HEK293T (cell line): Measurements from ENCODE around the gene GYS1.

Experiments used
- CTCF ChIA-PET: fragments of 350-600 bp; formaldehyde crosslinking; extraction: SDS; loops from one replicate; lab custom pipeline; 2021; ENCODE audit warnings: antibody characterized with exemption, inconsistent platforms; lab: Yijun Ruan, JAX
- POLR2A ChIA-PET: fragments of 350-600 bp; formaldehyde crosslinking; extraction: SDS; loops from one replicate; lab custom pipeline; 2020; ENCODE audit warnings: antibody characterized with exemption, inconsistent platforms; lab: Yijun Ruan, JAX
- DNase-seq: peaks from one replicate; pipeline ENCODE4 v3.0.0; 2012; ENCODE audit warnings: mixed read lengths; ENCODE audit errors: extremely low spot score
- ARNT ChIP-seq: fragments of 450-650 bp; IDR thresholded peaks from 2 replicates; pipeline ENCODE4 v1.6.1; 2017; ENCODE audit warnings: mild to moderate bottlenecking
- BHLHE40 ChIP-seq: fragments of 450-650 bp; IDR thresholded peaks from 2 replicates; pipeline ENCODE4 v1.6.1; 2016; ENCODE audit warnings: mild to moderate bottlenecking, moderate library complexity, borderline replicate concordance
- CTBP1 ChIP-seq: fragments of 450-650 bp; IDR thresholded peaks from 2 replicates; pipeline ENCODE4 v1.6.1; 2016; ENCODE audit warnings: borderline replicate concordance
- ELF4 ChIP-seq: fragments of 450-650 bp; IDR thresholded peaks from 2 replicates; pipeline ENCODE4 v1.6.1; 2017; ENCODE audit warnings: antibody characterized with exemption
- FOXA1 ChIP-seq: fragments of 450-650 bp; IDR thresholded peaks from 2 replicates; pipeline ENCODE4 v1.6.1; 2016; ENCODE audit warnings: mild to moderate bottlenecking
- FOXK2 ChIP-seq: fragments of 450-650 bp; IDR thresholded peaks from 2 replicates; pipeline ENCODE4 v1.6.1; 2016; ENCODE audit warnings: mild to moderate bottlenecking
- FOXM1 ChIP-seq: fragments of 450-650 bp; IDR thresholded peaks from 2 replicates; pipeline ENCODE4 v1.6.1; 2017; ENCODE audit warnings: mild to moderate bottlenecking, borderline replicate concordance
- HDGF ChIP-seq: fragments of 450-650 bp; IDR thresholded peaks from 2 replicates; pipeline ENCODE4 v1.6.1; 2017; ENCODE audit warnings: antibody characterized with exemption, borderline replicate concordance
- L3MBTL2 ChIP-seq: fragments of 450-650 bp; conservative IDR thresholded peaks from 2 replicates; pipeline ENCODE4 v1.6.1; 2016; ENCODE audit warnings: mild to moderate bottlenecking
- LEF1 ChIP-seq: fragments of 450-650 bp; IDR thresholded peaks from 2 replicates; pipeline ENCODE4 v1.6.1; 2017; ENCODE audit warnings: mild to moderate bottlenecking, borderline replicate concordance
- NFRKB ChIP-seq: fragments of 450-650 bp; IDR thresholded peaks from 2 replicates; pipeline ENCODE4 v1.6.1; 2016; ENCODE audit warnings: mild to moderate bottlenecking, moderate library complexity
- PKNOX1 ChIP-seq: fragments of 450-650 bp; IDR thresholded peaks from 2 replicates; pipeline ENCODE4 v1.6.1; 2016
- SP1 ChIP-seq: fragments of 450-650 bp; IDR thresholded peaks from 2 replicates; pipeline ENCODE4 v1.6.1; 2017
- SUZ12 ChIP-seq: fragments of 450-650 bp; IDR thresholded peaks from 2 replicates; pipeline ENCODE4 v1.6.1; 2016; ENCODE audit warnings: mild to moderate bottlenecking
- TARDBP ChIP-seq: fragments of 450-650 bp; IDR thresholded peaks from 2 replicates; pipeline ENCODE4 v1.6.1; 2016
- ZNF384 ChIP-seq: fragments of 450-650 bp; IDR thresholded peaks from 2 replicates; pipeline ENCODE4 v1.6.1; 2016

Gene GYS1

GRCh38 chr19:48962029-48962848 lies 30.9 kb downstream of the GYS1 start:
- no peak for DNase-seq
- POLR2A ChIA-PET, result interaction anchor here (0.5 to 1.5 kb wide), 3 partner anchors 88 to 714 kb away, joined by 3 to 9 read pairs (median 6); partner anchors contain the start of gene PPP1R15A

GRCh38 chr19:48961673-48962028 lies 31.5 kb downstream of the GYS1 start:
- TF ChIP-seq L3MBTL2 (no peak), SUZ12 (no peak), TARDBP (no peak), LEF1 (no peak), FOXM1 (no peak), PKNOX1 (no peak), BHLHE40 (no peak), ELF4 (no peak), SP1 (no peak), ZNF384 (no peak), CTBP1 (no peak), NFRKB (no peak), ARNT (no peak), FOXK2 (no peak), HDGF (no peak), FOXA1 (no peak)
- DNase-seq, result no peak
- ChIA-PET POLR2A (interaction anchor here (0.5 to 1.5 kb wide), 3 partner anchors 88 to 714 kb away, joined by 3 to 9 read pairs (median 6); partner anchors contain the start of gene PPP1R15A), CTCF (interaction anchor here (1.1 to 1.6 kb wide), 2 partner anchors 9 to 166 kb away, joined by 3 to 7 read pairs; no protein-coding TSS in a partner anchor)

More at GRCh38 chr19:48962029-48962848, 30.9 kb downstream of the GYS1 start:
- CTCF ChIA-PET, result interaction anchor here (1.1 to 1.6 kb wide), 2 partner anchors 9 to 167 kb away, joined by 3 to 7 read pairs; no protein-coding TSS in a partner anchor
- TF ChIP-seq FOXM1, result no peak
- peak; percentile 23; the same call in 1 of the 2 replicates for TF ChIP-seq PKNOX1

GRCh38 chr19:48961051-48961649 lies 32.0 kb downstream of the GYS1 start:
- TF ChIP-seq L3MBTL2 (0 out of 2 replicates have a peak, but pooled peaks have one; percentile 15), HDGF (no peak)
- DNase-seq, result no peak
- POLR2A ChIA-PET, result interaction anchor here (1.3 to 1.5 kb wide), 2 partner anchors 87 to 89 kb away, joined by 6 to 9 read pairs; partner anchors contain the start of gene PPP1R15A
- CTCF ChIA-PET, result interaction anchor here (1.1 to 1.6 kb wide), 2 partner anchors 10 to 166 kb away, joined by 3 to 7 read pairs; no protein-coding TSS in a partner anchor

- no peak for DNase-seq
- POLR2A ChIA-PET, result no interaction called here
- CTCF ChIA-PET, result interaction anchor here (0.6 to 0.9 kb wide), 2 partner anchors 11 to 114 kb away, joined by 3 read pairs; no protein-coding TSS in a partner anchor
- TF ChIP-seq L3MBTL2, result no peak
- no peak for TF ChIP-seq SUZ12
- TF ChIP-seq TARDBP, result no peak
- TF ChIP-seq BHLHE40, result no peak
- TF ChIP-seq FOXM1, result no peak
- no peak for TF ChIP-seq FOXK2
Observed at GRCh38 chr19:48959341-48960239, 33.5 kb downstream of the GYS1 start.

- POLR2A ChIA-PET, result no interaction called here
- TF ChIP-seq ZNF384 (no peak), SP1 (no peak)
- CTCF ChIA-PET, result no interaction called here
- no peak for DNase-seq
Observed at GRCh38 chr19:48958006-48958405, 35.1 kb downstream of the GYS1 start.

GRCh38 chr19:48955308-48955958 lies 37.7 kb downstream of the GYS1 start:
- TF ChIP-seq L3MBTL2 (no peak), SP1 (no peak), PKNOX1 (no peak), BHLHE40 (no peak), ZNF384 (no peak), LEF1 (no peak), FOXA1 (no peak), CTBP1 (no peak), FOXK2 (no peak), NFRKB (no peak), SUZ12 (no peak), TARDBP (no peak), FOXM1 (no peak), ARNT (no peak), HDGF (no peak), ELF4 (no peak)
- ChIA-PET CTCF (no interaction called here), POLR2A (interaction anchor here (1.1 to 3.1 kb wide), 4 partner anchors 9 to 38 kb away, joined by 3 to 18 read pairs (median 6); partner anchors contain the start of genes FTL, GYS1 and RUVBL2)
- no peak for DNase-seq
